Activated CD4-positive, alpha-beta memory T cell treated with anti-CD3 and anti-CD28 coated beads, Interleukin-2, amount 10 ng/mL, durations not matched to agents 7 days and 5 days (primary cell): Measurements from ENCODE around the gene SHPK. TPM values are rescaled to one million over a fixed set of nuclear protein-coding genes. Genes with fewer than 3 reads are reported as not detected.

Experiments
- CTCF ChIA-PET: fragments of 350-600 bp; sonication (Branson Sonifier 250); formaldehyde crosslinking; loops from one replicate; lab custom pipeline; 2021; ENCODE audit warnings: antibody characterized with exemption, inconsistent platforms; lab: Charles Lee
- POLR2A ChIA-PET: fragments of 350-600 bp; sonication (Branson Sonifier 250); formaldehyde crosslinking; loops from one replicate; lab custom pipeline; 2021; ENCODE audit warnings: antibody characterized with exemption; lab: Charles Lee
- DNase-seq: peaks from one replicate; pipeline ENCODE4 v3.0.0-alpha.2; 2020
- H3K27ac Mint-ChIP-seq: one replicate; pipeline ENCODE4 v1.8.0; 2021; ENCODE audit warnings: mild to moderate bottlenecking, mixed read lengths
- H3K27me3 Mint-ChIP-seq: one replicate; pipeline ENCODE4 v1.8.0; 2021; ENCODE audit warnings: mixed read lengths
- H3K36me3 Mint-ChIP-seq: one replicate; pipeline ENCODE4 v1.8.0; 2021; ENCODE audit warnings: low read depth, mixed read lengths
- H3K4me1 Mint-ChIP-seq: one replicate; pipeline ENCODE4 v1.8.0; 2021; ENCODE audit warnings: mixed read lengths
- H3K4me3 Mint-ChIP-seq: one replicate; pipeline ENCODE4 v1.8.0; 2021; ENCODE audit warnings: mild to moderate bottlenecking, mixed read lengths
- H3K9me3 Mint-ChIP-seq: one replicate; pipeline ENCODE4 v1.8.0; 2021; ENCODE audit warnings: mixed read lengths
- total RNA-seq, 2 experiments: library from RNA; stranded (reverse); gene quantifications; one replicate each; pipeline ENCODE4 v1.2.3, GENCODE V29; 2021

The SHPK gene
- total RNA-seq, 2 experiments from 2014 or later: 10.4 TPM

- H3K4me3 Mint-ChIP-seq: no peak overlapping the region
- H3K36me3 Mint-ChIP-seq: peaks cover 23% of the 10 kb centered on the region
- H3K27ac Mint-ChIP-seq: no peak overlapping the region
- POLR2A ChIA-PET: interaction anchor here (0.8 to 1.1 kb wide), 2 partner anchors 8 to 25 kb away, joined by 3 read pairs; partner anchors contain the start of gene SHPK
- CTCF ChIA-PET: no interaction called here
- H3K4me1 Mint-ChIP-seq: no peaks in the 10 kb centered on the region
- no peak for DNase-seq
- no peaks in the 10 kb centered on the region for H3K27me3 Mint-ChIP-seq
- H3K9me3 Mint-ChIP-seq: no peaks in the 10 kb centered on the region
These were observed 25.5 kb downstream of the SHPK start for GRCh38 chr17:3610523-3610922.

DNA sequence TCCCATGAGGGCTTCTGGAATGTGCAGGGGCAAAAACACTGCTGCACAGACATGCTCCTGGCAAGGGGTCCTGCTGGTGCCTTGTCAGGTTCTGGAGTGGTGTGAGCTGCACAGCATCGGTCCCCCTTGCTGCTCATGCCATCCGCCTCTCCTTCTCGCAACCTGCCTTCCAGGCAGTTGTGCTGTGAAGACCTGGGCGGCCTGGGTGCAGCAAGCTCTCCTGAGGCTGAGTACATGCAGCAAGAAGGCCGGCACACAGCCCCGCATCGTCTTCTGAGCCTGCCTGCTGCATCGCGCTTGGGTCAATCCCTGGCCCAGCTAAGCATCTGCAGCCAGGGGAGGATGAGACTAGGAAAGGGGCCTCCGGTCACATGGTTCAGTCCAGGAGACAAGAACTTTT is 26.4 kb downstream of the SHPK start:
- Mint-ChIP-seq H3K36me3 (peaks cover 15% of the 10 kb centered on the region), H3K4me1 (peaks cover 1% of the 10 kb centered on the region), H3K9me3 (no peaks in the 10 kb centered on the region), H3K27me3 (no peaks in the 10 kb centered on the region), H3K27ac (no peak overlapping the region), H3K4me3 (no peak overlapping the region)
- no peak for DNase-seq
- CTCF ChIA-PET: no interaction called here
- POLR2A ChIA-PET: interaction anchor here (1.1 kb wide), 1 partner anchor 9 kb away, joined by 3 read pairs; no protein-coding TSS in a partner anchor

DNA sequence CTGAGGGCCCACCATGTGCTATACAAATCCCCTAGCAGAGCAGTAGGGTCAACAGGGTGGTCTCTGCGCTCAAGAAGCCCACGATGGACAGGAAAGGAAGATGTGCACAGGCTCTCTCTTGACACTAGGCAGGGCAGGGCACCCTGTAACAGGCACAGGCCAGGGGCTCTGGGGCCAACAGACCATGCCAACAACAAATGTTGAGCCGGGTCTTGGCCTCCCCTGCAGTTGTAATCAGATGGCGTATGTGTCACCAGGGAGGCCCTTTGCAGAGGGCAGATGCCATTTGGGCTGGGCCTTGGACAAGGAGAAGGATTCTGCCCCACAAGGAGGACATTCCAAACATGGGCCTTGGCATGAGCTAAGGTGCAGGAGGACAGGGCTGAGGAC is 32.2 kb downstream of the SHPK start:
- H3K27ac Mint-ChIP-seq: no peak overlapping the region
- H3K27me3 Mint-ChIP-seq: no peaks in the 10 kb centered on the region
- POLR2A ChIA-PET: interaction anchor here (0.7 kb wide), 1 partner anchor 43 kb away, joined by 3 read pairs; no protein-coding TSS in a partner anchor
- no peaks in the 10 kb centered on the region for H3K9me3 Mint-ChIP-seq
- H3K36me3 Mint-ChIP-seq: peaks cover 6% of the 10 kb centered on the region
- DNase-seq: no peak
- CTCF ChIA-PET: interaction anchor here (1.0 to 4.2 kb wide), 5 partner anchors 32 to 105 kb away, joined by 3 to 41 read pairs (median 4); partner anchors contain the start of genes CTNS, SHPK and TRPV3
- H3K4me3 Mint-ChIP-seq: no peak overlapping the region
- H3K4me1 Mint-ChIP-seq: peaks cover 2% of the 10 kb centered on the region

GRCh38 chr17:3603119-3603869 is 32.8 kb downstream of the SHPK start:
- no peak for DNase-seq
- no peak overlapping the region for H3K27ac Mint-ChIP-seq
- POLR2A ChIA-PET: no interaction called here
- peaks cover 5% of the 10 kb centered on the region for H3K36me3 Mint-ChIP-seq
- H3K4me1 Mint-ChIP-seq: peaks cover 2% of the 10 kb centered on the region
- no peak overlapping the region for H3K4me3 Mint-ChIP-seq
- H3K9me3 Mint-ChIP-seq: no peaks in the 10 kb centered on the region
- H3K27me3 Mint-ChIP-seq: no peaks in the 10 kb centered on the region
- CTCF ChIA-PET: interaction anchor here (0.7 to 4.2 kb wide), 19 partner anchors 9 to 554 kb away, joined by 3 to 41 read pairs (median 4); partner anchors contain the start of genes CTNS, SHPK and TRPV3

DNA sequence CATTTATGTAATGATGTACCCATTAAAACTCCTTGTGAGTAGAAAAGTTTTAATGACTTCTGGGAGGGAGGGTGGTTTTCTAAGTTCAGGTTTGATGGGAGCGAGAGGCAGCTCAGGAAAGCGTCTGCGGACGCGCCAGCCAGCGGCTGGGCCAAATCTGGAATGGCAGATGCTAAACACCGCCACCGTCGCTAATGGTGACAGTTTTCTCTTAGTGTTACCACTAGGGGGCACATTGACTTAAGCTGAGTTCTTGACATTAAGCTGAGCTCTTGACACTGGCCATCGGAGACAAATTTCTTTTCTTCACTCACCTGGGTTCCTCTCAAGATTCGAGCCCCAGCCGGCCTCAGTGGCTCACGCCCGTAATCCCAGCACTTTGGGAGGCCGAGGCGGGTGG is 33.6 kb downstream of the SHPK start:
- no peaks in the 10 kb centered on the region for H3K9me3 Mint-ChIP-seq
- ChIA-PET CTCF (interaction anchor here (0.6 to 4.2 kb wide), 20 partner anchors 9 to 554 kb away, joined by 3 to 41 read pairs (median 4); partner anchors contain the start of genes CTNS, SHPK and TRPV3), POLR2A (no interaction called here)
- peak; percentile 36 for DNase-seq
- H3K4me1 Mint-ChIP-seq: peaks cover 2% of the 10 kb centered on the region
- H3K27me3 Mint-ChIP-seq: no peaks in the 10 kb centered on the region
- H3K36me3 Mint-ChIP-seq: peaks cover 3% of the 10 kb centered on the region
- H3K27ac Mint-ChIP-seq: no peak overlapping the region
- H3K4me3 Mint-ChIP-seq: no peak overlapping the region

DNA sequence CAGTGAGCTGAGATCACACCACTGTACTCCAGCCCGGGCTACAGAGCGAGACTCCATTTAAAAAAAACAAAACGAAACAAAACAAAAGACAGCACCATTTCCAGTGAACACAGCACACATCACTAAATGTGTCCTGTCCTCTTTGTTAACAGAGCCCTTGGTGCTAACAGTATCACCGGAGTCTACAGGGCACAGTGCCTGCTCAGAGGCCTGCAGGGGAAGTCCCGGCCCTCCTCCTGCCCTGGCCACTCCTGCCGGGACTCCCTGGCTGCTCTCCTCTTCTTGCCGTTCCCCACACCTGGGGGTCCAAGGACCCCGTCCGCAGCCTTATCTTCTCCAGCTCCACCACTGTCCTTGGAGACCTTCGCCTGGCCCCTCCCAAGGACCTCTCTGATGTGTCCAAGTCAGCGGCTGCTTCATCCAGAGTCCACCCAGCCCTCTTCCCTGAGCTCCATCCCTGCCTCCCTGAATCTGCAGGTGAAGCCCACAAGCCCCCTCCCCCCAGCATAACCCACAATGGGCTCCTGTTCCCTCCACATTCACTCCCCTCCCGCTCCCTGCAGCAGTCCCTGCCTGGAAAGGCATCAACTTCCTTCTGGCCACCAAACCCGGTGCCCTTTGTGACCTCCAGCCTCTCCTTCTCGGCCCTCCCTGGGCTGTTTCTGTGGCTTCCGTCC is 35.4 kb downstream of the SHPK start:
- no peak overlapping the region for H3K27ac Mint-ChIP-seq
- POLR2A ChIA-PET: no interaction called here
- CTCF ChIA-PET: interaction anchor here (1.5 to 4.2 kb wide), 3 partner anchors 30 to 47 kb away, joined by 3 to 41 read pairs (median 25); partner anchors contain the start of genes CTNS and SHPK

GRCh38 chr17:3598078-3598477 is 38.0 kb downstream of the SHPK start:
- H3K27me3 Mint-ChIP-seq: no peaks in the 10 kb centered on the region
- ChIA-PET CTCF (no interaction called here), POLR2A (no interaction called here)
- no peaks in the 10 kb centered on the region for H3K9me3 Mint-ChIP-seq
- H3K4me1 Mint-ChIP-seq: no peaks in the 10 kb centered on the region
- H3K36me3 Mint-ChIP-seq: peaks cover 3% of the 10 kb centered on the region
- H3K4me3 Mint-ChIP-seq: no peak overlapping the region
- no peak overlapping the region for H3K27ac Mint-ChIP-seq
- DNase-seq: no peak

More for the DNA sequence above, 35.4 kb downstream of the SHPK start:
- no peaks in the 10 kb centered on the region for H3K27me3 Mint-ChIP-seq
- peaks cover 2% of the 10 kb centered on the region for H3K4me1 Mint-ChIP-seq
- DNase-seq: no peak
- no peak overlapping the region for H3K4me3 Mint-ChIP-seq
- no peaks in the 10 kb centered on the region for H3K9me3 Mint-ChIP-seq
- H3K36me3 Mint-ChIP-seq: peaks cover 3% of the 10 kb centered on the region

DNA sequence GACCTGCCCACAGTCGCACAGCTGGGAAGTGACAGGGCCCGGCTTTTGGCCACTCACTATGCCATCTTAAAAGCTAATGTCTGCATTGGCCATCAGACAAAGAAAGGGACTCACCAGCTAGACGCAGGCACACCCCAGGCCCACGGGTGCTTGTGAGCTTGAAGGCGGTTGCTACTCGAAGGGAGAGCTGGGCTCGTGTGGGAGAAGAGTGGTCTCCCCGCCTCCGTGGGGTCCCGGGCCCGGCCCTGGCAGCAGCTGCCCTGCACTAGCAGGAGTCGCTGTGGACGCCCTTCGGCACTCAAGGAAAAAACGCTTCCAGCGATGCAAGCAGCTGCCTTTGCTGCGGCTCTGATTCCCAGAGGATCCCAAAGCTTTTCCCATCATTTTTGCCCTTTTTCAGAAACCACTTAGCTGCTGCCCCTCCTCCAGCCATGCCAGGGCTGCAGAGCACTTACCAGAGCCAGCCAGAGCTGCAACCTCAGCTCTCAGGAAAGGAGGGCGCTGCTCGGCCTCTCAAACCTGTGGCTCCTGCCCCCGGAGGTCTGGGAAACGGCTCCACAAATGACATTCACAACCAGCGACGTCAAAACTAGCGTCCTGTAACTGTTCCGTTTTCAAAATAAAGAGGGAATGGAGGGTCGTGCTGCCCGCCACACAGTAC is 39.1 kb downstream of the SHPK start:
- POLR2A ChIA-PET: no interaction called here
- CTCF ChIA-PET: no interaction called here
- no peak overlapping the region for H3K4me3 Mint-ChIP-seq
- H3K36me3 Mint-ChIP-seq: no peaks in the 10 kb centered on the region
- no peak for DNase-seq
- H3K27ac Mint-ChIP-seq: no peak overlapping the region
- no peaks in the 10 kb centered on the region for H3K27me3 Mint-ChIP-seq
- H3K4me1 Mint-ChIP-seq: no peaks in the 10 kb centered on the region
- H3K9me3 Mint-ChIP-seq: no peaks in the 10 kb centered on the region

- CTCF ChIA-PET: no interaction called here
- no peak overlapping the region for H3K27ac Mint-ChIP-seq
- no peaks in the 10 kb centered on the region for H3K27me3 Mint-ChIP-seq
- POLR2A ChIA-PET: no interaction called here
- no peak for DNase-seq
- H3K4me3 Mint-ChIP-seq: no peak overlapping the region
- H3K36me3 Mint-ChIP-seq: peaks cover under 1% of the 10 kb centered on the region
- no peaks in the 10 kb centered on the region for H3K9me3 Mint-ChIP-seq
- no peaks in the 10 kb centered on the region for H3K4me1 Mint-ChIP-seq
These were observed 41.1 kb downstream of the SHPK start for GRCh38 chr17:3594976-3595375.

DNA sequence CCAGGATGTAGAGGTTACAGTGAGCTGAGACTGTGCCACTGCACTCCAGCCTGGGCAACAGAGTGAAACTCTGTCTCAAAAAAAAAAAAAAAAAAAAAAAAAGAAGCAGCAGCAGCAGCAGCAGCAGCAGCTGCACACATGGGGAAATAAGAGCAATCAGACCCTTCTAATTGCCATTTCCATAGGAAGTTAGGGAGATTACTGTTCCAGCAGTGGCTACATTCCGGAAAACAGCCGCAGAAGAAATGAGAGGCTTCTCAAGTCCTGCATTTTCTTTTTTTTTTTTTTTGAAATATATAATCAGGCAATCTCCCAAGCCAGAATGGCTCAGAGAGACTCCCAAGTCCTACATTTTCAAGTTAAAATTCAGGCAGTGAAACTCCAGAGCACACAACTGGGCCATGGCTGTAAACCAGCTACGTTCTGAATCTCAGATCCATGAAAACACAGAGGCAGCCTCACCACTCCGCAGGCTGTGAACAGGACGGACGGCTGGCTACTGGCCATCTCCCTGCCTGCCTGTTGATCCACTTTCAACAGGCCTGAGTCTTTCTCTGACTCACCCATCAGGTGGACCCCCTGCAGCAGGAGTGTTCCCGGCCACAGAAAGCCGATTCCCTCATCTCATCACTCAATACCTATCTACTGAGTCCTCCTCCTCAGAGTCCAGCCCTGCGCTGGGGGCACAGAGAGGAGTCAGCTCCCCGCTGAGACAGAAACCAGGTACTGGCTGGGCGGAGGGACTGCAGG is 41.8 kb downstream of the SHPK start:
- H3K36me3 Mint-ChIP-seq: peaks cover 6% of the 10 kb centered on the region
- POLR2A ChIA-PET: no interaction called here
- CTCF ChIA-PET: no interaction called here
- no peak for DNase-seq
- H3K4me1 Mint-ChIP-seq: no peaks in the 10 kb centered on the region
- H3K27me3 Mint-ChIP-seq: no peaks in the 10 kb centered on the region
- H3K4me3 Mint-ChIP-seq: no peak overlapping the region
- no peaks in the 10 kb centered on the region for H3K9me3 Mint-ChIP-seq
- no peak overlapping the region for H3K27ac Mint-ChIP-seq

DNA sequence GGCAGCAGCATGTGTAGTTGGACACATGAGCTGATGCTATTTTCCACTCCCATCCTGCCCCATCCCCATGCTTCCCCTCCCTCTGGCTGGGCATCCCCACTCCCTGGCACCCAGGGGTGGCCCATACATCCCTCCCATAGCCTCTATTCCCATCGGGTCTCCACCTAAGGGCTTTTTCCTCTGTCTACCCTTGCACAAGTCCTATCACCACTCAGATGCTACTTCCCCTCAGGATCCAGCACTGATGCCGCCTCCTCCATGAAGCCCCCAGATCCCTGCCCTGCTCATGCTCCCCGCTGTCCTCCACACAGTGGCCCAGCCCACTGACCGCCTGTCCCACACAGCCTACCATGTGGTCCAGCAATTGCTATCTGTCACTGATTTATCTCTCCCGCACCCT is 42.7 kb downstream of the SHPK start:
- H3K27me3 Mint-ChIP-seq: no peaks in the 10 kb centered on the region
- CTCF ChIA-PET: interaction anchor here (1.0 kb wide), 1 partner anchor 9 kb away, joined by 4 read pairs; no protein-coding TSS in a partner anchor
- H3K27ac Mint-ChIP-seq: no peak overlapping the region
- no peak for DNase-seq
- H3K36me3 Mint-ChIP-seq: peaks cover 6% of the 10 kb centered on the region
- H3K9me3 Mint-ChIP-seq: no peaks in the 10 kb centered on the region
- POLR2A ChIA-PET: no interaction called here
- H3K4me3 Mint-ChIP-seq: no peak overlapping the region
- no peaks in the 10 kb centered on the region for H3K4me1 Mint-ChIP-seq

DNA sequence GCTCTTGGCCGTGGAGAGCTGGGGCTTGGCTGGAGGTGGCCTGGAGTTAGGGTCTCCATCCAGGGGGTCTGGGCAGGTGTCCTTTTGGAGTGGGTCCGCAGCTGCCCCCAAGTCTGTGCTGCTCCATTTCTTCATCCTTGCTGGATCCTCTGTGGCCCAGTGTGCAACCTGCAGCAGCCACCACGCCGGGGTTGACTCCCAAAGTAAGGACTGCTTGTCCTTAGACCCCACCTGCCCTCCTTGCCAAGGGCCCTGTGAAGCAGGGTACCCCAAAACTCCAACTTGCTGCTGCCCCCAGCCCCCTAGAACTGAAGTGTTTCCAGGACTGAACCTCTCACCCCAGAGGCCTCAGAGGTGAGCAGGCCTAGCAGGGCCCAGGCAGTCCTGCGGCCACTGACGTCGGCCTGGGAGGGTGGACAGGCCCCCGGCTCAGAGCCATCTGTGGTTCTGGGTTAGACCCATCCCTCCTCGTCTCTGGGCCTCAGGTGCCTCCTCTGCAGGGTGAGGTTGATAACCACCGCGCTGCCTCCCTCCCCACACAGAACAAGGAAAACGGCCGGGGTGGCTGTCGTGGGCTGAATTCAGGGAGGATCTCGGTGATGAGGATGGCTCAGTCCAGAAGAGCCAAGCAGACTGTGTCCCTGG is 43.7 kb downstream of the SHPK start:
- no peaks in the 10 kb centered on the region for H3K4me1 Mint-ChIP-seq
- no peaks in the 10 kb centered on the region for H3K9me3 Mint-ChIP-seq
- H3K27me3 Mint-ChIP-seq: no peaks in the 10 kb centered on the region
- POLR2A ChIA-PET: no interaction called here
- H3K36me3 Mint-ChIP-seq: peaks cover 6% of the 10 kb centered on the region
- no peak overlapping the region for H3K27ac Mint-ChIP-seq
- CTCF ChIA-PET: interaction anchor here (0.6 to 1.0 kb wide), 2 partner anchors 10 to 482 kb away, joined by 3 to 4 read pairs; no protein-coding TSS in a partner anchor
- DNase-seq: no peak
- no peak overlapping the region for H3K4me3 Mint-ChIP-seq
